ENCODE measurements around the gene LIN7C.
"Not testable (repeated sequence)": the region's sequence is repeated elsewhere in the genome, so short reads cannot be mapped to it uniquely, and the experiment has no call there.

The LIN7C gene

DNA sequence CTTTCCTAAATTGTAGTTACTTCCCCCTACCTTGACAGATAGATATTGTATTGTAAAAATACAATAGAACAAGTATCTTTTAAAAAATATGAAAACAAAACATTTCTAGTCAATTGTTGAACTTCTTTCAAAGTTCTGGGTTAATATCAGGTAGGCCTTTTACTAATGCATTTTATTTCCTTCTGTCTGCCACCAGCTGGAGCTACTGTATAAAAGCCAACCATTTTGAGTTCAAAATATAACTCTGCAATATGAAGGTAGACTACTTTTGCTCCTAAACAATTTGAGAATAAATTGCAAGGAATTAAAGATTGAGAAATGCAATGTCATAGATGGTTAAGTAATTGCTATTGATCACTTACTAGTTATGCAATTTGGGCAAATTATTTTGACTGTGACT is 22.1 kb upstream of the LIN7C start:
- TF ChIP-seq POLR2A (IDR thresholded peaks at IDR 0.05; ENCODE audit: low read depth, low read length): no peak
- no peak for TF ChIP-seq POLR2AphosphoS5 (IDR thresholded peaks at IDR 0.05; ENCODE audit: low read depth, low read length)
- TF ChIP-seq TAF1 (IDR thresholded peaks at IDR 0.05; ENCODE audit: borderline replicate concordance, low read depth, low read length): no peak
- FAIRE-seq: no peak
- no peak for DNase-seq (ENCODE audit: insufficient read length)

DNA sequence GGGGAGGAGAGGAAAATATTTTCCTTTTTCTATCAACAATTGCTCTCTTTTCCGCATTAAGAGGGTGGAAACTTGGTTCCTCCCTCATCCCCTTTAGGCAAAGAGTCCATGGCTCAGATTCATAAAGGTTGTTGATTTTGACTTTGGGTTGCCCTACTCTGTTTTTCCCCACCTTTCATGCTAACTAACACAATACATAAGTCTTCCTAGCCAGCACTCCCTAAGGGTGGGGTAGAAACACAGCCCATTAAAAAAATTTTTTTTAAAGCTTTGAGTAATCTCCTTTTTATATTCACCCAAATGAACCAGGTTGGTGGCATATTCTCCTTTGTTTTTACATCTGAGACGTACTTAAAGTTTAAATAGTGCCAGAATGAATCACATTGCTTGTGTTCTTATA is 20.0 kb upstream of the LIN7C start:
- no peak for FAIRE-seq
- no peak for DNase-seq (ENCODE audit: insufficient read length)
- TF ChIP-seq POLR2A (IDR thresholded peaks at IDR 0.05; ENCODE audit: low read depth, low read length) (no peak), POLR2AphosphoS5 (IDR thresholded peaks at IDR 0.05; ENCODE audit: low read depth, low read length) (no peak), TAF1 (IDR thresholded peaks at IDR 0.05; ENCODE audit: borderline replicate concordance, low read depth, low read length) (no peak)

GRCh38 chr11:27525824-27526516 is 19.4 kb upstream of the LIN7C start:
- FAIRE-seq: no peak
- no peak for DNase-seq (ENCODE audit: insufficient read length)
- no peak for TF ChIP-seq POLR2AphosphoS5 (IDR thresholded peaks at IDR 0.05; ENCODE audit: low read depth, low read length)
- TF ChIP-seq TAF1 (IDR thresholded peaks at IDR 0.05; ENCODE audit: borderline replicate concordance, low read depth, low read length): no peak
- no peak for TF ChIP-seq POLR2A (IDR thresholded peaks at IDR 0.05; ENCODE audit: low read depth, low read length)

- no peak for DNase-seq (ENCODE audit: insufficient read length)
- no peak for FAIRE-seq
Measured at GRCh38 chr11:27524155-27524554, 17.6 kb upstream of the LIN7C start.

GRCh38 chr11:27520226-27520625 is 13.7 kb upstream of the LIN7C start:
- no peak for DNase-seq (ENCODE audit: insufficient read length)

More at GRCh38 chr11:27524155-27524554, 17.6 kb upstream of the LIN7C start:
- TF ChIP-seq POLR2A (IDR thresholded peaks at IDR 0.05; ENCODE audit: low read depth, low read length) (no peak), TAF1 (IDR thresholded peaks at IDR 0.05; ENCODE audit: borderline replicate concordance, low read depth, low read length) (no peak), POLR2AphosphoS5 (IDR thresholded peaks at IDR 0.05; ENCODE audit: low read depth, low read length) (no peak)

GRCh38 chr11:27518518-27518917 is 11.9 kb upstream of the LIN7C start:
- FAIRE-seq: no peak
- TF ChIP-seq POLR2A (IDR thresholded peaks at IDR 0.05; ENCODE audit: low read depth, low read length) (no peak), TAF1 (IDR thresholded peaks at IDR 0.05; ENCODE audit: borderline replicate concordance, low read depth, low read length) (no peak)
- no peak for DNase-seq (ENCODE audit: insufficient read length)

More at GRCh38 chr11:27520226-27520625, 13.7 kb upstream of the LIN7C start:
- no peak for FAIRE-seq
- TF ChIP-seq TAF1 (IDR thresholded peaks at IDR 0.05; ENCODE audit: borderline replicate concordance, low read depth, low read length): no peak
- TF ChIP-seq POLR2AphosphoS5 (IDR thresholded peaks at IDR 0.05; ENCODE audit: low read depth, low read length): no peak
- no peak for TF ChIP-seq POLR2A (IDR thresholded peaks at IDR 0.05; ENCODE audit: low read depth, low read length)

DNA sequence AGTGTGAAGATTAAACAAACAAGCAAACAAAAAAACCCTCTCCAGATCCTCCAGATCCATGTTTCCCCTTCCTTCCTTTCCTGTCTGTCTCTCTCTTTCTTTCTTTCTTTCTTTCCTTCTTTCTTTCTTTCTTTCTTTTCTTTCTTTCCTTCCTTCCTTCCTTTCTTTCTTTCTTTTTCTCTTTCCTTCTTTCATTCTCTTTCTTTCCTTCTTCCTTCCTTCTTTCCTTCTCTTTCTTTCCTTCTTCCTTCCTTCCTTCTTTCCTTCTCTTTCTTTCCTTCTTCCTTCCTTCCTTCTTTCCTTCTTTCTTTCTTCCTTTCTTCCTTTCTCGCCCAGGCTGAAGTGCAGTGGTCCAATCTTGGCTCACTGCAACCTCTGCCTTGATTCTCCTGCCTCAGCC is 10.9 kb upstream of the LIN7C start:
- DNase-seq (ENCODE audit: insufficient read length); FAIRE-seq: not testable (repeated sequence)

DNA sequence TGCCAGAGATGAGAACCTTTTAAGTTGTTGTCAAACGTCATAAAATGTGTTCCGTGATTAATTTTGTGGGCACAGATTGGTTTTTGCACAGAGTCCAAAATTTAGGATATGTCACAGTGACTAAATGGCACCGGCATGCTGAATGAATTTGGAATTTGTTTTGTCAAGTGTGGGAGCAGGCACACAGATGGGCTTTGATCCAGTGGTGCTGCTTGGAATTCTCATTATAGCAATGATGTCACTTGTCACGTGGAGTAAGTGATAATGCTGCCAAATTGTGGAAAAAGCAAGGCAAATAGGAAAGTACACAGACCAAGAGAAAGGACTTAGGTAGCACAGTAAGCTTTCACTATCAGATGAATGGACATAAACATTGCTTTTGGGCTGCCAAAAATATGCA is 8.0 kb upstream of the LIN7C start:
- TF ChIP-seq POLR2A (IDR thresholded peaks at IDR 0.05; ENCODE audit: low read depth, low read length) (no peak), TAF1 (IDR thresholded peaks at IDR 0.05; ENCODE audit: borderline replicate concordance, low read depth, low read length) (no peak), POLR2AphosphoS5 (IDR thresholded peaks at IDR 0.05; ENCODE audit: low read depth, low read length) (no peak)
- FAIRE-seq: no peak
- DNase-seq (ENCODE audit: insufficient read length): no peak

- DNase-seq (ENCODE audit: insufficient read length): no peak
- TF ChIP-seq POLR2A (IDR thresholded peaks at IDR 0.05; ENCODE audit: low read depth, low read length) (no peak), TAF1 (IDR thresholded peaks at IDR 0.05; ENCODE audit: borderline replicate concordance, low read depth, low read length) (no peak), POLR2AphosphoS5 (IDR thresholded peaks at IDR 0.05; ENCODE audit: low read depth, low read length) (no peak)
- FAIRE-seq: no peak
Measured at GRCh38 chr11:27514076-27514475, 7.5 kb upstream of the LIN7C start.

- FAIRE-seq (no peak), DNase-seq (ENCODE audit: insufficient read length) (no peak)
- TF ChIP-seq POLR2AphosphoS5 (IDR thresholded peaks at IDR 0.05; ENCODE audit: low read depth, low read length) (no peak), TAF1 (IDR thresholded peaks at IDR 0.05; ENCODE audit: borderline replicate concordance, low read depth, low read length) (no peak), POLR2A (IDR thresholded peaks at IDR 0.05; ENCODE audit: low read depth, low read length) (no peak)
Measured at GRCh38 chr11:27513389-27513788, 6.8 kb upstream of the LIN7C start.

DNA sequence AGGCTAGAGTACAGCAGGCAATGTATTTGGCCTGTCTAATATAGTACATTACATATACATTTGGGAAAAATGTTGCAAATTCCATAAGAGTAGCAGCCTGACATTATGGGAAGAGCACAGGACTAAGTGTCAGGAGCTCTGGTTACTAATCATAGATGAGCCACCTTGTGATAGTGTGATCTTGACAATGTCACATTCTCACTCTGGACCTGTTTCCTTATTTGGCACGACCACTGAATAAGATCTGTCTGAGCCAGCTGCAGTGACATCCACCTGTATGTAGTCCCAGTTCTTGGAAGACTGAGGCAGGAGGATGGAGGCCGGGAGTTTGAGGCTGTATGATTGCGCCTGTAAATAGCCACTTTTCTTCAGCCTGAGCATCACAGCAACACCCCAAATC is 5.7 kb upstream of the LIN7C start:
- DNase-seq (ENCODE audit: insufficient read length) (no peak), FAIRE-seq (peak; percentile 58)
- TF ChIP-seq POLR2A (IDR thresholded peaks at IDR 0.05; ENCODE audit: low read depth, low read length) (no peak), POLR2AphosphoS5 (IDR thresholded peaks at IDR 0.05; ENCODE audit: low read depth, low read length) (no peak), TAF1 (IDR thresholded peaks at IDR 0.05; ENCODE audit: borderline replicate concordance, low read depth, low read length) (no peak)

DNA sequence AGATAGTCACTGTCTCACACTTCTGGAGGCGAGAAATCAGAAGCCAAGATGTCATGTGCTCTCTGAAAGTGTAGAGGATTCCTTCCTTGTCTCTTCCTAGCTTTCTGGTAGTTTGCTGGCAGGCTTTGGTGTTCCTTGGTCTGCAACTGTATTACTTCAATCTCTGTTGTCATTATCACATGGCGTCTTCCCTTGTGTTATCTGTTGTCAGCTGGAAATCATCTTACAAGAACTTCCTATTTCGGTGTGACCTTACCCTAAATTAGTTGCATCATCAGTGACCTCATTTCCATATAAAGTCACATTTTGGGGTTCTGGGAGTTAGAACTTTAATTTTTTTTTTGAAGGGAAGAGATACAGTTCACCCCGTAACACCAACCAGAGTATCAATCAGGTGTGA is 3.3 kb upstream of the LIN7C start:
- FAIRE-seq (no peak), DNase-seq (ENCODE audit: insufficient read length) (no peak)
- no peak for TF ChIP-seq TAF1 (IDR thresholded peaks at IDR 0.05; ENCODE audit: borderline replicate concordance, low read depth, low read length)
